Loucy (cell line): ENCODE data around the gene P2RX2.

Experiments
- EZH2phosphoT487 ChIP-seq: fragments of 200-600 bp; IDR thresholded peaks from 2 replicates; pipeline ENCODE4 v1.6.1; 2018; ENCODE audit warnings: antibody characterized with exemption, mild to moderate bottlenecking, moderate library complexity, borderline replicate concordance
- TF ChIP-seq, protein P1 (sequence below): fragments of 200-600 bp; sonication (generic); conservative IDR thresholded peaks from 2 replicates; pipeline ENCODE4 v1.5.1; 2014; ENCODE audit warnings: mild to moderate bottlenecking, antibody characterized with exemption, low read length

DNA sequence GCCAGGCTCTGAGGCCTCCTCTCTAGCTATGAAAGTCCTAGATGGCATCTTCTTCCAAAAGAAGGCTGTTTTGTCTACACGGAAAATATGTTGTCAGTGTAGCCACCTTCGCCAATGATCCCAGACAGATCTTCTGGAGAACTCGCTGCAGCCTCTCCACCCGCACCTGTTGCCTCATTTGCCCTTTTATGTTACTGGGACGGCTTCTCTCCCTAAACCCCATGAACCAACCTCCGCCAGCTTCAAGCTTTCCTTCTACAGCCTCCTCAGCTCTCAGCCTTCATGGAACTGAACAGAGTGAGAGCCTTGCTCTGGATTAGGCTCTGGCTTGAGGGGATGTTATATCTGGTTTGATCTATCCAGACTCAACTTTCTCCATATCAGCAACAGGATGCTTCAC lies 10.8 kb downstream of the P2RX2 start:
- TF ChIP-seq, protein P1, sequence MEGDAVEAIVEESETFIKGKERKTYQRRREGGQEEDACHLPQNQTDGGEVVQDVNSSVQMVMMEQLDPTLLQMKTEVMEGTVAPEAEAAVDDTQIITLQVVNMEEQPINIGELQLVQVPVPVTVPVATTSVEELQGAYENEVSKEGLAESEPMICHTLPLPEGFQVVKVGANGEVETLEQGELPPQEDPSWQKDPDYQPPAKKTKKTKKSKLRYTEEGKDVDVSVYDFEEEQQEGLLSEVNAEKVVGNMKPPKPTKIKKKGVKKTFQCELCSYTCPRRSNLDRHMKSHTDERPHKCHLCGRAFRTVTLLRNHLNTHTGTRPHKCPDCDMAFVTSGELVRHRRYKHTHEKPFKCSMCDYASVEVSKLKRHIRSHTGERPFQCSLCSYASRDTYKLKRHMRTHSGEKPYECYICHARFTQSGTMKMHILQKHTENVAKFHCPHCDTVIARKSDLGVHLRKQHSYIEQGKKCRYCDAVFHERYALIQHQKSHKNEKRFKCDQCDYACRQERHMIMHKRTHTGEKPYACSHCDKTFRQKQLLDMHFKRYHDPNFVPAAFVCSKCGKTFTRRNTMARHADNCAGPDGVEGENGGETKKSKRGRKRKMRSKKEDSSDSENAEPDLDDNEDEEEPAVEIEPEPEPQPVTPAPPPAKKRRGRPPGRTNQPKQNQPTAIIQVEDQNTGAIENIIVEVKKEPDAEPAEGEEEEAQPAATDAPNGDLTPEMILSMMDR, result no peak
- no peak for TF ChIP-seq EZH2phosphoT487
